B cell (primary cell): ENCODE measurements around the gene TAC3. TPM values are rescaled to one million over a fixed set of nuclear protein-coding genes. Genes with fewer than 3 reads are reported as not detected.

Source experiments
- ATAC-seq: fragments of 200-7000 bp; cut with Tn5 transposase; one replicate; pipeline ENCODE4 v1.10.0; 2021; ENCODE audit warnings: low read depth, mild to moderate bottlenecking, moderate number of reproducible peaks, moderate library complexity
- CTCF ChIA-PET: fragments of 350-600 bp; sonication (Branson Sonifier 250); formaldehyde crosslinking; loops from one replicate; lab custom pipeline; 2021; ENCODE audit warnings: antibody characterized with exemption, inconsistent platforms; lab: Charles Lee
- POLR2A ChIA-PET: fragments of 350-600 bp; sonication (Branson Sonifier 250); formaldehyde crosslinking; loops from one replicate; lab custom pipeline; 2021; ENCODE audit warnings: antibody characterized with exemption; lab: Charles Lee
- DNase-seq: peaks from one replicate; pipeline ENCODE4 v3.0.0; 2013
- H2AFZ ChIP-seq: 2 replicates; pipeline ENCODE4 v1.6.1; 2012; ENCODE audit warnings: mild to moderate bottlenecking, low read depth, low read length; ENCODE audit not compliant: insufficient read depth, poor library complexity, severe bottlenecking
- H3K27ac ChIP-seq, 2 donors: 1 replicate in 1 of 2; 2 replicates in 1 of 2; pipeline ENCODE4 v1.5.1; 2012 to 2013; ENCODE audit warnings: low read length in 2 of 2, mild to moderate bottlenecking in 2 of 2, moderate library complexity in 1 of 2
- H3K27me3 ChIP-seq, 4 experiments: fragments of 200-600 bp in 1 of 4; sonication (generic) in 1 of 4; replicated peaks in 1 of 4; 1 replicate in 2 of 4; 2 replicates in 2 of 4; pipeline versions ENCODE4 v1.6.1 to v1.7.0; 2013 to 2016; ENCODE audit warnings: low read length in 3 of 4, mild to moderate bottlenecking in 2 of 4, mixed read lengths in 1 of 4, moderate library complexity in 1 of 4; ENCODE audit not compliant: insufficient read depth in 4 of 4, control insufficient read depth in 3 of 4; ENCODE audit errors: control extremely low read depth in 1 of 4
- H3K36me3 ChIP-seq, 2 experiments: replicated peaks in 1 of 2; 1 replicate in 1 of 2; 2 replicates in 1 of 2; pipeline versions ENCODE4 v1.6.1 to v1.7.1; 2013; ENCODE audit warnings: low read length in 1 of 2; ENCODE audit not compliant: insufficient read depth in 2 of 2, control insufficient read depth in 1 of 2; ENCODE audit errors: control extremely low read depth in 1 of 2, extremely low read depth in 1 of 2
- H3K4me1 ChIP-seq, 2 donors: fragments of 200-600 bp in 1 of 2; sonication (generic) in 1 of 2; 1 replicate in 1 of 2; 2 replicates in 1 of 2; pipeline versions ENCODE4 v1.5.1 to v1.6.1; 2013 to 2017; ENCODE audit warnings: low read length in 2 of 2; ENCODE audit not compliant: control insufficient read depth in 2 of 2, insufficient read depth in 2 of 2
- H3K4me2 ChIP-seq: replicated peaks from 2 replicates; pipeline ENCODE3; 2012; ENCODE audit warnings: mild to moderate bottlenecking, low read depth, low read length; ENCODE audit not compliant: poor library complexity, severe bottlenecking
- H3K4me3 ChIP-seq, 5 experiments: fragments of 200-600 bp in 1 of 5; sonication (generic) in 1 of 5; 1 replicate in 3 of 5; 2 replicates in 2 of 5; pipeline versions ENCODE4 v1.5.1 to v1.7.0; 2011 to 2016; ENCODE audit warnings: low read length in 4 of 5, mild to moderate bottlenecking in 4 of 5, low read depth in 2 of 5, control low read depth in 1 of 5, moderate library complexity in 1 of 5; ENCODE audit not compliant: insufficient read depth in 1 of 5; ENCODE audit errors: control extremely low read depth in 1 of 5, extremely low read depth in 1 of 5
- H3K79me2 ChIP-seq: fragments of 200-600 bp; sonication (generic); one replicate; pipeline ENCODE4 v1.6.0; 2016; ENCODE audit warnings: low read length; ENCODE audit not compliant: control insufficient read depth, insufficient read depth
- H3K9ac ChIP-seq: fragments of 200-600 bp; sonication (generic); 2 replicates; pipeline ENCODE4 v1.6.1; 2017; ENCODE audit warnings: mild to moderate bottlenecking, low read length, moderate library complexity
- H3K9me3 ChIP-seq, 3 donors: one replicate each; pipeline versions ENCODE4 v1.6.1 to v1.7.1; 2013; ENCODE audit warnings: low read length in 2 of 3; ENCODE audit not compliant: control insufficient read depth in 2 of 3, insufficient read depth in 1 of 3; ENCODE audit errors: control extremely low read depth in 1 of 3
- H4K20me1 ChIP-seq: 2 replicates; pipeline ENCODE4 v1.6.0; 2012; ENCODE audit warnings: mild to moderate bottlenecking, low read length; ENCODE audit not compliant: insufficient read depth, control insufficient read depth, poor library complexity, severe bottlenecking
- H3K27ac Mint-ChIP-seq: one replicate; pipeline ENCODE4 v1.8.0; 2021; ENCODE audit warnings: mixed read lengths
- H3K27me3 Mint-ChIP-seq: one replicate; pipeline ENCODE4 v1.8.0; 2021; ENCODE audit warnings: mixed read lengths
- H3K4me1 Mint-ChIP-seq: one replicate; pipeline ENCODE4 v1.8.0; 2021; ENCODE audit warnings: mixed read lengths
- H3K4me3 Mint-ChIP-seq: one replicate; pipeline ENCODE4 v1.8.0; 2021; ENCODE audit warnings: mixed read lengths
- H3K9me3 Mint-ChIP-seq: one replicate; pipeline ENCODE4 v1.8.0; 2022; ENCODE audit warnings: mixed read lengths; ENCODE audit not compliant: insufficient read depth
- EZH2 ChIP-seq: IDR thresholded peaks from 2 replicates; pipeline ENCODE4 v1.6.1; 2012; ENCODE audit warnings: borderline replicate concordance, low read depth, mild to moderate bottlenecking, moderate library complexity, low read length; ENCODE audit not compliant: insufficient read depth, poor library complexity, severe bottlenecking
- WGBS: methylation state at CpG from one replicate; pipeline ENCODE4 v1.1.5; 2013; ENCODE audit warnings: missing lambda C conversion rate; ENCODE audit not compliant: insufficient coverage; 5-methylcytosine and 5-hydroxymethylcytosine counted together
- intact Hi-C: fragments of 100-400 bp; cut with micrococcal nuclease; formaldehyde crosslinking; loops from one replicate; pipeline ENCODE4 v1.10.0; 2022
- polyA plus RNA-seq: library from polyadenylated mRNA; depleted of rRNA; stranded (reverse); fragments of >200 nt; gene quantifications from 2 replicates; pipeline ENCODE4 v1.2.3, GENCODE V29; 2012
- total RNA-seq, 2 donors: library from RNA; stranded (reverse); fragments of 120-200 nt in 1 of 2; gene quantifications; 1 replicate in 1 of 2; 2 replicates in 1 of 2; pipeline versions ENCODE4 v1.2.3 to v1.2.4, GENCODE V29; 2013 to 2022
- TF ChIP-seq, protein P1 (sequence below): fragments of 200-600 bp; IDR thresholded peaks from one replicate; pipeline ENCODE4 v1.8.0; 2022; ENCODE audit warnings: antibody characterized with exemption, mild to moderate bottlenecking

The TAC3 gene
- total and polyA plus RNA-seq, 2 donors (not counting 1 experiment from before 2014, with no cell fraction given): 0.24 TPM; not detected in 1

DNA sequence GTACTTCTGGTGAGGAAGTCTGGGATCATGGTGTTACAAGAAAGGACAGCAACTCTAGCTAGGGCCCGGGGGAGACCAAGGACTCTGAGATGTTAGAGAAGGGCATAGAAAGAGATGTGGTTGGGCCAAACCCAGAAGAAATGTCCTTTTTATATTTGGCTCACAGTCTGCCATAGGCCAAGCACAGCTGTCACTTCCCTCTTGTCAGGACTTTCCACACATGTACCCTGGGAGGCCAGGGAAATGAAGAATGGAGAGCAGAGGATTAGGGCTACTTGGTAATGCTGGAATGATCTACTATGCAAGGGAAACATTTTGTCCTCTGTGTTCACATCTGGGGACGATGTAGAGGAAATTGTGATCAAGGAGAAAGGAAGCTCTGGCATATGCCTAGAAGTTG, 24.4 kb upstream of the TAC3 start:
- Mint-ChIP-seq H3K4me1 (peaks cover 3% of the 10 kb centered on the region), H3K4me3 (no peak overlapping the region), H3K27me3 (no peaks in the 10 kb centered on the region), H3K9me3 (no peaks in the 10 kb centered on the region), H3K27ac (no peak overlapping the region)
- H3K36me3 ChIP-seq: no peaks in the 10 kb centered on the region
- WGBS: 86% methylated on average over 1 of the region's 2 CpGs
- H3K27ac ChIP-seq: no peak overlapping the region
- ATAC-seq (no peak), DNase-seq (no peak)
- H2AFZ ChIP-seq: no peak overlapping the region
- ChIA-PET POLR2A (no interaction called here), CTCF (interaction anchor here (0.6 to 2.4 kb wide), 2 partner anchors 15 to 19 kb away, joined by 3 to 10 read pairs; no protein-coding TSS in a partner anchor)
- no peak overlapping the region for H3K9ac ChIP-seq
- H3K4me1 ChIP-seq: peaks cover 0 to 4% of the 10 kb centered on the region in 2 donors
- TF ChIP-seq EZH2: no peak
- TF ChIP-seq, protein P1, sequence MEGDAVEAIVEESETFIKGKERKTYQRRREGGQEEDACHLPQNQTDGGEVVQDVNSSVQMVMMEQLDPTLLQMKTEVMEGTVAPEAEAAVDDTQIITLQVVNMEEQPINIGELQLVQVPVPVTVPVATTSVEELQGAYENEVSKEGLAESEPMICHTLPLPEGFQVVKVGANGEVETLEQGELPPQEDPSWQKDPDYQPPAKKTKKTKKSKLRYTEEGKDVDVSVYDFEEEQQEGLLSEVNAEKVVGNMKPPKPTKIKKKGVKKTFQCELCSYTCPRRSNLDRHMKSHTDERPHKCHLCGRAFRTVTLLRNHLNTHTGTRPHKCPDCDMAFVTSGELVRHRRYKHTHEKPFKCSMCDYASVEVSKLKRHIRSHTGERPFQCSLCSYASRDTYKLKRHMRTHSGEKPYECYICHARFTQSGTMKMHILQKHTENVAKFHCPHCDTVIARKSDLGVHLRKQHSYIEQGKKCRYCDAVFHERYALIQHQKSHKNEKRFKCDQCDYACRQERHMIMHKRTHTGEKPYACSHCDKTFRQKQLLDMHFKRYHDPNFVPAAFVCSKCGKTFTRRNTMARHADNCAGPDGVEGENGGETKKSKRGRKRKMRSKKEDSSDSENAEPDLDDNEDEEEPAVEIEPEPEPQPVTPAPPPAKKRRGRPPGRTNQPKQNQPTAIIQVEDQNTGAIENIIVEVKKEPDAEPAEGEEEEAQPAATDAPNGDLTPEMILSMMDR: no peak
- H3K4me2 ChIP-seq: no peak overlapping the region
- no peaks in the 10 kb centered on the region for H3K27me3 ChIP-seq
- intact Hi-C loops: no loop called here
- H3K9me3 ChIP-seq: no peaks in the 10 kb centered on the region
- H4K20me1 ChIP-seq: no peaks in the 10 kb centered on the region
- H3K4me3 ChIP-seq: no peak overlapping the region
- H3K79me2 ChIP-seq: no peaks in the 10 kb centered on the region

DNA sequence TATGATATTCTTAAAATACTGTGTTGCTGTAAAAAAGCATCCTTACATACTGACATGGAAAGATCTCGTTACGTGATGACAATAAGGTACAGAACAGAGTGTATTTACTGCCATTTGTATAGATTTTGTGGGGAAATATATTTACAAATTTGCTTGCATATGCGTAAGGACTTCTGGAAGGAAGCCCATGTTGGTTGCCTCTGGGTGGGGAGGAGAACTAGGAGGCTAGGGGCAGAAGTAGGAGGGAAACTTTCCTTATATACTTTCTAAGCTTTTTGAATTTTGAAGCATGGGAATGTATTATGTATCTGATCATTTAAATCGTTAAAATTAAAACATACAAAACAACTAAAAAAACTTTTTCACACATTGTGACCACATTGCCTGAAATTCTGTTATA, 23.9 kb upstream of the TAC3 start:
- Mint-ChIP-seq H3K27ac (no peak overlapping the region), H3K4me1 (peaks cover under 1% of the 10 kb centered on the region), H3K4me3 (no peak overlapping the region), H3K9me3 (no peaks in the 10 kb centered on the region), H3K27me3 (no peaks in the 10 kb centered on the region)
- peaks cover 0 to 4% of the 10 kb centered on the region in 2 donors for H3K4me1 ChIP-seq
- no peak for TF ChIP-seq EZH2
- TF ChIP-seq, protein P1: no peak
- no peaks in the 10 kb centered on the region for H3K36me3 ChIP-seq
- intact Hi-C loops: no loop called here
- no peak for ATAC-seq
- DNase-seq: no peak
- H3K9me3 ChIP-seq: no peaks in the 10 kb centered on the region
- no peak overlapping the region for H3K9ac ChIP-seq
- CTCF ChIA-PET: interaction anchor here (2.4 kb wide), 1 partner anchor 20 kb away, joined by 10 read pairs; no protein-coding TSS in a partner anchor
- H3K27ac ChIP-seq: no peak overlapping the region
- POLR2A ChIA-PET: no interaction called here
- no peak overlapping the region for H3K4me2 ChIP-seq
- no peak overlapping the region for H3K4me3 ChIP-seq
- H4K20me1 ChIP-seq: no peaks in the 10 kb centered on the region
- no peaks in the 10 kb centered on the region for H3K79me2 ChIP-seq
- H3K27me3 ChIP-seq: no peaks in the 10 kb centered on the region
- no CpG with 5 or more reads among the region's 4 CpGs for WGBS
- H2AFZ ChIP-seq: no peak overlapping the region
